HTR-8/SVneo (cell line): ENCODE measurements around the gene SYT1.
"Not testable (repeated sequence)": the region's sequence is repeated elsewhere in the genome, so short reads cannot be mapped to it uniquely, and the experiment has no call there.

Experiments used
- DNase-seq: peaks from one replicate; pipeline ENCODE4 v3.0.0; 2011; ENCODE audit warnings: low spot score, mixed read lengths; ENCODE audit not compliant: insufficient read length
- FAIRE-seq: peaks from 2 replicates; lab custom pipeline; 2011; peaks lifted over from hg19 to GRCh38; lab: Jason Lieb, UNC

SYT1 gene

GRCh38 chr12:78864403-78864869 is at the start of gene SYT1:
SYT1 (plus strand) TSS chr12:78864774.
- FAIRE-seq (peak; percentile 87), DNase-seq (peak; percentile 72)

GRCh38 chr12:78818487-78818886 is 46.1 kb upstream of the SYT1 start:
- no peak for DNase-seq
- FAIRE-seq, result no peak

- no peak for DNase-seq
- no peak for FAIRE-seq
These were observed 43.6 kb upstream of the SYT1 start for GRCh38 chr12:78820946-78821345.

- no peak for DNase-seq
These were observed 39.7 kb upstream of the SYT1 start for GRCh38 chr12:78824918-78825317.

GRCh38 chr12:78829690-78830089 is 34.9 kb upstream of the SYT1 start:
- no peak for DNase-seq
- FAIRE-seq, result no peak

More at GRCh38 chr12:78824918-78825317, 39.7 kb upstream of the SYT1 start:
- FAIRE-seq, result no peak

GRCh38 chr12:78835493-78835892 is 29.1 kb upstream of the SYT1 start:
- FAIRE-seq (no peak), DNase-seq (no peak)

- FAIRE-seq, DNase-seq: not testable (repeated sequence)
These were observed 24.0 kb upstream of the SYT1 start for GRCh38 chr12:78840518-78841019.

- no peak for DNase-seq
- FAIRE-seq, result no peak
These were observed 11.3 kb upstream of the SYT1 start for GRCh38 chr12:78853231-78853630.

- FAIRE-seq, result no peak
These were observed 832 bp upstream of the SYT1 start for GRCh38 chr12:78863482-78864402.

GRCh38 chr12:78864870-78865463 is 393 bp downstream of the SYT1 start:
- DNase-seq, result peak; percentile 1

More at GRCh38 chr12:78863482-78864402, 832 bp upstream of the SYT1 start:
- peak; percentile 41 for DNase-seq

GRCh38 chr12:78865516-78865915 is 942 bp downstream of the SYT1 start:
- DNase-seq, result no peak

More at GRCh38 chr12:78864870-78865463, 393 bp downstream of the SYT1 start:
- no peak for FAIRE-seq

GRCh38 chr12:78866518-78866917 is 1.9 kb downstream of the SYT1 start:
- DNase-seq (no peak), FAIRE-seq (no peak)

More at GRCh38 chr12:78865516-78865915, 942 bp downstream of the SYT1 start:
- FAIRE-seq, result no peak

GRCh38 chr12:78870539-78870938 is 6.0 kb downstream of the SYT1 start:
- no peak for FAIRE-seq

GRCh38 chr12:78871566-78871965 is 7.0 kb downstream of the SYT1 start:
- no peak for FAIRE-seq

More at GRCh38 chr12:78870539-78870938, 6.0 kb downstream of the SYT1 start:
- no peak for DNase-seq

GRCh38 chr12:78878459-78878858 is 13.9 kb downstream of the SYT1 start:
- no peak for DNase-seq
- no peak for FAIRE-seq

More at GRCh38 chr12:78871566-78871965, 7.0 kb downstream of the SYT1 start:
- no peak for DNase-seq

GRCh38 chr12:78878866-78879265 is 14.3 kb downstream of the SYT1 start:
- no peak for FAIRE-seq
- no peak for DNase-seq

- FAIRE-seq (no peak), DNase-seq (no peak)
These were observed 15.5 kb downstream of the SYT1 start for GRCh38 chr12:78880078-78880477.

- DNase-seq (no peak), FAIRE-seq (no peak)
These were observed 17.1 kb downstream of the SYT1 start for GRCh38 chr12:78881685-78882084.

GRCh38 chr12:78885466-78885865 is 20.9 kb downstream of the SYT1 start:
- no peak for DNase-seq
- FAIRE-seq, result no peak

- no peak for DNase-seq
- FAIRE-seq, result no peak
These were observed 22.3 kb downstream of the SYT1 start for GRCh38 chr12:78886719-78887407.
